Stimulated activated effector memory CD8-positive, alpha-beta T cell treated with anti-CD3 and anti-CD28 coated beads, Interleukin-12 subunit alpha, Interleukin-12 subunit beta, amount 100 ng/mL, for 72 hours (primary cell): ENCODE results near the gene NXN.
"Not testable (repeated sequence)": the region's sequence is repeated elsewhere in the genome, so short reads cannot be mapped to it uniquely, and the experiment has no call there.

ENCODE experiments used
- ATAC-seq: fragments of 150-1000 bp; cut with Tn5 transposase; 2 replicates; pipeline ENCODE4 v1.10.0; 2021
- DNase-seq, 2 donors: peaks; one replicate each; pipeline ENCODE4 v3.0.0; 2021 to 2022; ENCODE audit warnings: low spot score in 2 of 2
- H3K27ac Mint-ChIP-seq: one replicate; pipeline ENCODE4 v1.8.0; 2022; ENCODE audit warnings: mild to moderate bottlenecking, mixed read lengths
- H3K36me3 Mint-ChIP-seq: one replicate; pipeline ENCODE4 v1.8.0; 2022; ENCODE audit warnings: mild to moderate bottlenecking, mixed read lengths
- H3K4me1 Mint-ChIP-seq: one replicate; pipeline ENCODE4 v1.8.0; 2022; ENCODE audit warnings: mixed read lengths
- H3K4me3 Mint-ChIP-seq: one replicate; pipeline ENCODE4 v1.8.0; 2022; ENCODE audit warnings: mild to moderate bottlenecking, mixed read lengths
- H3K9me3 Mint-ChIP-seq: one replicate; pipeline ENCODE4 v1.8.0; 2022; ENCODE audit warnings: mixed read lengths

Gene NXN

DNA sequence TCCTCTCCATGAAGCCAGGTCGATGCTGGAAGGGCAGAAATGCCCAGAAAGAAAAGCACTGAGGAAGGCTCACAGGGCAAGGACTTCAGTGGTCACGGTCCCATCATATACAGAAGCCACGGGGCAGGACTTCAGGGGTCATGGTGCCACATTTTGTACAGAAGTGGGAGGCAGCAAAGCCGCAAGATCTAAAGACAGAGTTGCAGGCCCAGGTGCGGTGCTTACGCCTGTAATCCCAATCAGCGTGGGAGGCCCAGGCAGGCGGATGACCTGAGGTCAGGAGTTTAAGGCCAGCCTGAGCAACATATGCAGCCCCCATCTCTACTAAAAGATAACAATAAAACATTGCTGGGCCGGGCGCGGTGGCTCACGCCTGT is 96.0 kb downstream of the NXN start:
- DNase-seq = no peak
- no peak overlapping the region for H3K27ac Mint-ChIP-seq
- H3K36me3 Mint-ChIP-seq = no peaks in the 10 kb centered on the region
- H3K9me3 Mint-ChIP-seq = no peaks in the 10 kb centered on the region
- H3K4me3 Mint-ChIP-seq = no peak overlapping the region
- no peak for ATAC-seq
- peaks cover 16% of the 10 kb centered on the region for H3K4me1 Mint-ChIP-seq

DNA sequence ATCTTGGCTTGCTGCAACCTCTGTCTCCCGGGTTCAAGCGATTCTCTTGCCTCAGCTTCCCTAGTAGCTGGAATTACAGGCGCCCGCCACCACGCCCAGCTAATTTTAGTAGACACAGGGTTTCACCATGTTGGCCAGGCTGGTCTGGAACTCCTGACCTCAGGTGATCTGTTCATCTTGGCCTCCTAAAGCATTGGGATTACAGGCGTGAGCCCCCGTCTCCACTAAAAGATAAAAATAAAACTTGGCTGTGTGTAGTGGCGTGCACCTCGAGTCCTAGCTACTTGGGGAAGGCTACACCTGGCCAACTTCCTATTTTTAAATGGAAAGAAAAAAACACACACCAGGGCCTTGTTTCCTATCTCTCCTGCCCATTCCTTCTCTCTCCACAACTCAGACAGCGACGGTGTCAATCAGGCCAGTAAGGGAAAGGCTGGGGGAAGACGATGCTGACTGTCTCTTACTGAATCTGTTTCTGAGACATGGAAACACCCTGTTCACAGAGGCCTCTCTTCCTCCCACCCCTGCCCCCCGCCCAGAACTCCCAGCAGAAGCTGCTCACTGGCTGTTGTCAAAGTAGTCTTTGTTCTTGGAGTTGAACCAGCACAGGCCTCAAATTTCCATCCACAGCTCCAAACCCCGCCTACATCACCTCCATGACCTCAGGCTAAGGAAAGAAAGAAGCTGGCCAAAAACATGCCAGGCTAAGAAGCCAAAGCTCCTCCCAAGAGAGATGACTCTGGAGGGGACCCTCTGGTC is 96.6 kb downstream of the NXN start:
- Mint-ChIP-seq H3K4me1 (peaks cover 11% of the 10 kb centered on the region), H3K9me3 (no peaks in the 10 kb centered on the region), H3K36me3 (no peaks in the 10 kb centered on the region), H3K4me3 (no peak overlapping the region), H3K27ac (no peak overlapping the region)
- DNase-seq (no peak), ATAC-seq (no peak)

DNA sequence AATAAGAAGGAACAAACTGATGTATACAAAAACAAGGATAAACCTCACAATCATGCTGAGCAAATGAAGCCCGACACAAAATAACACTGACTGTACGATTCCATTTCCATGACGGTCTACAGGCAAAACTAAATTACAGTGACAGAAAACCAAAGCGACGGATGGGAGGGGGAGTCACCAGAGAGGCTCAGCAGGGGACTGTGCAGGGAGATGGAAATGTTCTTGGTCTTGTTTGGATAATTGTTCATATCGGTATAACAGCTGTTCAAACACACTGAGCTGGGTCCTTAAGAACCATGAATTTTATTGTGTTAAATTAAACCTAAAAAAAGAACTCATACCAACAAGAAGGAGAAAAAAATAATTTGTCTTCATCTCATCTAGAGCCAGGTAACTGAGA is 97.8 kb downstream of the NXN start:
- H3K27ac Mint-ChIP-seq = no peak overlapping the region
- H3K9me3 Mint-ChIP-seq = no peaks in the 10 kb centered on the region
- ATAC-seq (no peak), DNase-seq (no peak)
- H3K4me1 Mint-ChIP-seq = peaks cover 7% of the 10 kb centered on the region
- H3K36me3 Mint-ChIP-seq = no peaks in the 10 kb centered on the region
- no peak overlapping the region for H3K4me3 Mint-ChIP-seq

DNA sequence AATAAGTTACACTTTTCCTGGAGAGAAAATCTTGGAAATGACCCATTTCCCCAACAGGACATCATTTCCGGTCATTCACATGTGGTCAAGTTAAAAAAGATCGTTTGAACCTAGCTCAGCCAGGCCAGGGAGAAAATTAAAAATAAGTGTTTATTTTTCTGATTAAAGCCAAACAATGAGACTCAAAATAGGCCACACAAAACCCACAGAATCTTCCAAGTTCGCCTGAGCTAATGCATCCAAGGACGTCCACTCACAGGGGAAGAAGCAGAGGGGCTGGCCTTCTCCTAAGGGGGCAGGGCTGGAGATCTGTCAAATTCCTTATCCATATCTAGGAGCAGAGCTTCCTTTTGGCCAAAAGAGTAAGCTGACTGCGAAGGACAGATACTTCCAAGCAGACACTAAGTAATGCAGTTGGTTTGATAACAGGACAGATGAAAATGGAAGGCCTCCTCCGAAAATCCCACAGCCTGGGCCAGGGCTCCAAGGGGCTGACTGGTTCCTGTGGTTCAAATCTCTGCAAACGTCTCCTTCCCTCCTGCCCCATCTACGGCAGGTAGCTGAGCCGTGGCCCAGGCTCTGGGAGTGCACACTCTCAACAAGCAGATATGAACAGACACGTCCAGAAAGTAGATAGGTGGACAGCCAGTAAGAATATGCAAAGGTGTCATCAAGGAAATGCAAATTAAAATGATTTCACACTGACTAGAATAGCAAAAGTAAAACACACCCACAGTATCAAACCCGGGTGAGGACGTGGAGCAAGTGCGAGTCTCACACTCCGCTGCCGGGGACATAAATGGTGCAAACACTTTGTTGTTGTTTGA is 98.9 kb downstream of the NXN start:
- H3K4me1 Mint-ChIP-seq = peaks cover 13% of the 10 kb centered on the region
- H3K9me3 Mint-ChIP-seq = no peaks in the 10 kb centered on the region
- no peak overlapping the region for H3K4me3 Mint-ChIP-seq
- no peak overlapping the region for H3K27ac Mint-ChIP-seq
- no peaks in the 10 kb centered on the region for H3K36me3 Mint-ChIP-seq
- no peak for ATAC-seq
- no peak for DNase-seq

DNA sequence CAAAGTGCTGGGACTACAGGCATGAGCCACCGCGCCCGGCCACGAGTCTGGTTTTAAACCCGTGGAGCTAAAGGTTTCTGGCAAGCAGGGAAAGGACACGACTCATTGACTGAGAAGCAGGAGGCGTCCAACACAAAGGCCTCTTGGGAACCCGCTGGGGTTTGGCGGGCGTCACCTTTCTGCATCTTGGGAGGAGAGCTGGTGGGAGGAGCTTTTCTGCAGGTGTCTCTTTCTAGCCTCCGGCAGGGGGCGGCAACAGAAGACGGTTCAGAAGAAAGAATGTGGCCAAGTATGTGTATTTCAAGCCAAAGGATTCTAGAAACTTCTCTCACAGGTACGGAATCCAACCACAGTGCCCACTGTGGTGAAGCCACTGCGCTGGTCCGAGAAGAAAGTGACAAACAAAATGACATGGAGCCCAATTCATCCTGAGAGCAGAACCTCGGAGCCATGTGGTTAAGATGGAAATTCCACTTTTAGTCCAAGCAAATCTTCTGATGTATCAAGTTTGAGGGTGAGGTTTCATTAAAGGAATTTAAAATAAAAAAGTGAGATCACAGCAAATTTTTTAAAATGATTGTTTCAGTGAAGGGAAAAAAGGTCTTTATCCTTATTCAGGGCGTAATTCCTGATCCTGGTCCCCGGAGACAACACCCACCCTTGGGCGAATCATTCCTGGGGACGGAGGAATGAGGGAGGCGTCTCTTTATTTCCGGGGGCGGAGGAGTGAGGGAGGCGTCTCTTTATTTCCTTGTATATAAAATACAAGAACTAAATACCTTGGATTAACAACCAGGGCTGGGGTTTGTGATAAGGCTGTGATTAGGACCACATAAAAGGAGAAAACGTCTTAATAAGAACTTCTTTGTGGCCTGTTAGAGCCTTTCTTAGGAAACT is 99.8 kb downstream of the NXN start:
- peak; percentile 80 for ATAC-seq
- H3K27ac Mint-ChIP-seq = no peak overlapping the region
- no peaks in the 10 kb centered on the region for H3K9me3 Mint-ChIP-seq
- H3K36me3 Mint-ChIP-seq = no peaks in the 10 kb centered on the region
- peak; percentile 10 to 79 for DNase-seq
- H3K4me3 Mint-ChIP-seq = no peak overlapping the region
- H3K4me1 Mint-ChIP-seq = peaks cover 13% of the 10 kb centered on the region

DNA sequence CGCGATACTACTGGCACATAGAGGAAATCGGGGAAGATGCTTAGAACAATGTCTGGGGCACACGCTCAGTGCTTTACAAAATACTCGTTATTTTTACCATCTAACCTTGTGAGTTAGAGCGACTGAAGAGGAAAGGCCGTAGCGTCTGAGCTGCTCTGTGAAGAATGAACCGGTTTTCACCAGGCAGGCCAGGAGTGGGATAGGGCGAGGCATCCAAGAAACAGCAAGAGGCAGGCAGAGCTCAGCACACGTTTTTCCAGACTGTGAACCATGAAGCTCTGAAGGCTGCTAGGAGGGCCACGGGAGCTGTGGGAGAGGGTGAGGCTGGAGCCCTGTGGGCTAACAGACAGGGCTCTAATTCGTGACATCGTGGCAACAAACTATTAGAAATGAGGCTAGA is 101.9 kb downstream of the NXN start:
- no peak overlapping the region for H3K4me3 Mint-ChIP-seq
- peaks cover 13% of the 10 kb centered on the region for H3K4me1 Mint-ChIP-seq
- H3K36me3 Mint-ChIP-seq = no peaks in the 10 kb centered on the region
- DNase-seq = no peak
- no peaks in the 10 kb centered on the region for H3K9me3 Mint-ChIP-seq
- H3K27ac Mint-ChIP-seq = no peak overlapping the region
- no peak for ATAC-seq

DNA sequence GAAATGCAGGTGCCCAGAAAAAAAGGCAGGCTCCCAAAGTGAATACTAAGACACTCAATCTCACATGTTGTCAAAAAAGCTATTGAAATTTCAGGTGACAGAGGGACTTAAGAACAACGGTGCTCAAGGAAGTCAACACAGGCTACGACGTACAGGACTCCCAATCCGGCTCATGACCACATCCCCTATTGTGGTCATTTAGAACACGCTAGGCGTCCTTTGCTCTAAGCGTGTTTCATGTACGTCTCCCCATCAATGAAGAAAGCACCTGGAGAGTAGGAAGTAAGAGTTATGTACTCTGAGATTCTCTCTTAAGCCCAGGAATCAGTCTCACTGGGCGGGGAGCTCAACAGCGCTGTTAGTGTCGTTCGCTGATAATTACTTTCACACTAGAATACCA is 103.3 kb downstream of the NXN start:
- no peaks in the 10 kb centered on the region for H3K36me3 Mint-ChIP-seq
- H3K4me1 Mint-ChIP-seq = peaks cover 13% of the 10 kb centered on the region
- ATAC-seq (peak; percentile 72), DNase-seq (no peak)
- H3K27ac Mint-ChIP-seq = no peak overlapping the region
- H3K4me3 Mint-ChIP-seq = no peak overlapping the region
- H3K9me3 Mint-ChIP-seq = no peaks in the 10 kb centered on the region

DNA sequence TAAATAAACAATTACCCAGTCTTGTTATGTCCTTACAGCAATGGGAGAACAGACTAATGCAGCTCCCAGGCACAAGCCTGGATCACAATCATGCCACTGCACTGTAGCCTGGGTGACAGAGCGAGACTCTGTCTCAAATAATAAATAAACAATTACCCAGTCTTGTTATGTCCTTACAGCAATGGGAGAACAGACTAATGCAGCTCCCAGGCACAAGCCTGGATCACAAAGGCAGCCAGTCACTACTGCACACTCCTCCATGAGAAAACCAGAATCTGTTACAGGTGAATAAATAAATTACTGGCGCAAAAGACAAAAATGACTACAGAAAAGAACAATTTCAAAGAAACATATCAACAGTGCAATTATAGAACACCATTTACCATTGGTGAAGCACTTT is 105.0 kb downstream of the NXN start:
- not testable (repeated sequence) for DNase-seq, H3K9me3 Mint-ChIP-seq, H3K4me3 Mint-ChIP-seq, H3K36me3 Mint-ChIP-seq, ATAC-seq, H3K27ac Mint-ChIP-seq, H3K4me1 Mint-ChIP-seq

DNA sequence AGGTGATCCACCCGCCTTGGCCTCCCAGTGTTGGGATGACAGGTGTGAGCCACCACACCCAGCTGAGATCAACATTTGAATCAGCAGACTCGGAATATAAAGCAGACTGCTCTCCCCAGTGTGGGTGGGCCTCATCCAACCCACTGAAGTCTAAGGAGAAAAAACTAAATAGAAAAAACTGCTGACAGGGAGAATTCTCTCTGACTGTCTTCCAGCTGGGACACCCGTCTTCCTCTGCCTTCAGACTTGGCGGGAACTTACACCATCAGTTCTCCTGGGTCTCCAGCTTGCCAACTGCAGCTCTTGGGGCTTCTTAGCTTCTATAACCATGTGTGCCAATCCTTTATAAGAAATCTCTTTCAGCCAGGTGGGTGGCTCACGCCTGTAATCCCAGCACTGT is 106.7 kb downstream of the NXN start:
- Mint-ChIP-seq H3K4me1 (peaks cover 5% of the 10 kb centered on the region), H3K9me3 (no peaks in the 10 kb centered on the region), H3K4me3 (no peak overlapping the region), H3K36me3 (no peaks in the 10 kb centered on the region), H3K27ac (no peak overlapping the region)
- no peak for ATAC-seq
- no peak for DNase-seq

DNA sequence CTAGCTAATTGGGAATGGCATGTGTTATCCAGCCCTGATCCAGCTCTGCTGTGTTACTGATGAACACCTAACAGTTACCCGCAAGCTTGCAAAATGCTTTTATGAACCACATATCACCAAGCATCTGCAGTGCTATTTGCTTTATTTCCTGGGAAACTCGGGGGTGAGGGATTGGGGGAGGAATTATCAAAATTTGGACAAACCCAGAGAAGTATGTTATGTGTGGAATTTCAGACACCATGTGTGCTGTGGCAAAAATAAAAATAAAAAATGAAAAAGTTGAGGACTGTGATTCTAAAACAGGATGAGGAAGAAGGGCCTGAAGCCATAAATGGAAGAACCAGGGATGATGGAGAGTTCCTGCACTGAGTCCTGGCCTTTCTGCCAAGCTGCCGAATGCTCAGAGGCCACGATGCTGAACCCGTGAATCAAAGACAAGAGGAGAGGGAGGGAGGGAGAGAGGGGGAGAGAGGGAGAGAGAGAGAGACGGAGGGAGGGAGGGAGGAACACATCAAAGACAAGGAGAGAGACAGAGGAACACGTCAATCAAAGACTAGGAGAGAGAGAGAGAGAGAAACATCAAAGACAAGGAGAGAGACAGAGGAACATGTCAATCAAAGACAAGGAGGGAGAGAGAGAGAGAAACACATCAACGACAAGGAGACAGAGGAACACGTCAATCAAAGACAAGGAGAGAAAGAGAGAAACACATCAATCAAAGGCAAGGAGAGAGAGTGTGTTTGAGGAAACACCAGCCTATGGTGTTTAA is 107.6 kb downstream of the NXN start:
- H3K4me3 Mint-ChIP-seq = no peak overlapping the region
- ATAC-seq = no peak

DNA sequence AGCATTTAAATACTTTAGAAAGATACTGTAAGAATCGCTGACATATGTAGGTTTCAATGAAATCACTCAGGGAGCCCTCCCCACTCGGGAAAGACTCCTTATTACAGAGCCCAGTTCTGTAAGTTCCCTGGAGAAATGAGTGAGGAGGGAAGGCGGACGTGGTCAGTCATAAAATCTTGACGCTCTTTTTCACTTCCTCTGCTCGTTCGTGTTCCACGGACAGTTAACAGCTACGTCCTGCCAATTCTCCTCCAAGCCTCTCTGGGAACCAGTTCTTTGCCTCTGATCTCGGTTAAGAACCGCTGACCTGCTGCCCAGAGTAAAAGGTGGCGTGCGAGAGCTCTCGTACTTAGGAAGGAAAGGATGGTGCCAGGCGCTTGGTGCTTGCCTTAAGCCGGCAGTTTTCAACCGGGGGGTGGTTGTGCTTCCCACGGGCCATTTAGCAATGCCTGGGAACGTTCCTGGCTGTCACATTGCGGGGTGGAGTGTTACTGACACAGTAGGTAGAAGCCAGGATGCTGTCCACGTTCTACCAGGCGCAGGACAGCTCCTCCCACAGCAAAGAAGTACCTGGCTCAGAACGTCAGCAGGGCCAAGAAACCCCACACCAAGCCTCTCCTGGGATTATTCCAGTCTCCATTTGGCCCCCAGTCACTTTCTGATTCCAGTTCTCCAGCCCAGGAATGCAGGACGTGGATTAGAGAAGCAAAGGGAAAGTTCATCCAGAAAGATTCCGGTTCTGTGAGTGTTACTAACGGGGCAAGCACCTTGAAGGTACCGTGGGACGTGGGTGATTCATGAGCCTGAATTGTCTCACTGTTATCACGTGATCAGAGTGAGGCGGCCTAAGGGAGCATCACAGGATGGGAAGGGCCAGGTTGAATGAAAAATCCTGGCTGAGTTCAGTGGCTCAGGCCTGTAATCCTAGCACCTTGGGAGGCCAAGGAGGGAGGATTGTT is 109.7 kb downstream of the NXN start:
- DNase-seq = no peak
- no peak for ATAC-seq
- no peaks in the 10 kb centered on the region for H3K4me1 Mint-ChIP-seq
- no peaks in the 10 kb centered on the region for H3K36me3 Mint-ChIP-seq
- no peaks in the 10 kb centered on the region for H3K9me3 Mint-ChIP-seq
- H3K27ac Mint-ChIP-seq = no peak overlapping the region
- H3K4me3 Mint-ChIP-seq = no peak overlapping the region

More for the DNA sequence above, 107.6 kb downstream of the NXN start:
- no peak for DNase-seq
- peaks cover 5% of the 10 kb centered on the region for H3K4me1 Mint-ChIP-seq
- no peaks in the 10 kb centered on the region for H3K9me3 Mint-ChIP-seq
- no peak overlapping the region for H3K27ac Mint-ChIP-seq
- H3K36me3 Mint-ChIP-seq = no peaks in the 10 kb centered on the region

DNA sequence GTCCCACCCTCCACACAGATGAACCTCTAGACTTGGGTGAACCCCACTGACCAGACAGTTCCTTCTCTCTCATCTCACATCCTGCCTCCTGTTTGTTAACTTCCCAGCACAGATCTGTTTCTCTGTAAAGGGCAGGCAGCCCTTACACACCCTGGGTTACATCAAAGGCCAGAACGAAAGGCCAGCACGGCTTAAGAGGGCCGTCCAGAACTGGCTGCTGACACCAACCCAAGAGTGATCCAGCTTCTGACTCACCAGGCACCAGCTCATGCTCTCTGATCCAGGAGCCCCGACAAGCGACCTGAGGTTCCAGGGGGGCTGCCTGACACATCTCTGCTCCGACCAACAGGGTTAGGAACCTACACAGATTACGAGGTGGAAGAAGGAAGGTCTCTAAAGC is 110.5 kb downstream of the NXN start:
- Mint-ChIP-seq H3K4me1 (no peaks in the 10 kb centered on the region), H3K27ac (no peak overlapping the region), H3K4me3 (no peak overlapping the region), H3K36me3 (no peaks in the 10 kb centered on the region), H3K9me3 (no peaks in the 10 kb centered on the region)
- DNase-seq (no peak), ATAC-seq (no peak)

DNA sequence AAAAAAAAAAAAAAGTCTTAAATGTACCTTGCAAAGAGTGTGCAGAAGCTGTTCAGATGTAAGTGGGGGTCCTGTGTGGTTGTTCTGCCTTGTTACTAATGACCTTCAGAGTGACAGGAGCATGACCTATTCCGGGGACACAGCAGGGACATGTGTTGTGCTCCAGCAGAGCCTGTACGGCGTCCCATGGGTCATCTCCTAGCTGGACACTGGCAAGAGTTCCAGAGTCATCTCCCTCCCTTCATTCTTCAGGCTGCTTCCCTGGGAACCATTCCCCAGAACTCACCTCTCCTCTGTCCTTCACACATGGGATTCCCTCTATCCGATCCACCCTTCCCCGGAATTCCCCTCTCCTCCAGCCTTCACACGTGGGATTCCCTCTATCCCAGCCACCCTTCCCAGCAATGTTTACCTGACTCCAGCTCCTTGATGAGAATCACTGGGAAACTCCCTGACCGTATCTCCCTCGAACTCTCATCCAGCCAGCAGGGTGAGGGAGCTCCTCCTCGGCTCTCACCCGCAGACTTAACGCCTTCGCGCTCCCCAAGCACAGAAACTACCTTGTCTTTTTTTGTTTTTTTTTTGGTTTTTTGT is 111.6 kb downstream of the NXN start:
- Mint-ChIP-seq H3K27ac (no peak overlapping the region), H3K36me3 (no peaks in the 10 kb centered on the region), H3K9me3 (no peaks in the 10 kb centered on the region), H3K4me1 (no peaks in the 10 kb centered on the region), H3K4me3 (no peak overlapping the region)
- no peak for DNase-seq
- ATAC-seq = no peak

DNA sequence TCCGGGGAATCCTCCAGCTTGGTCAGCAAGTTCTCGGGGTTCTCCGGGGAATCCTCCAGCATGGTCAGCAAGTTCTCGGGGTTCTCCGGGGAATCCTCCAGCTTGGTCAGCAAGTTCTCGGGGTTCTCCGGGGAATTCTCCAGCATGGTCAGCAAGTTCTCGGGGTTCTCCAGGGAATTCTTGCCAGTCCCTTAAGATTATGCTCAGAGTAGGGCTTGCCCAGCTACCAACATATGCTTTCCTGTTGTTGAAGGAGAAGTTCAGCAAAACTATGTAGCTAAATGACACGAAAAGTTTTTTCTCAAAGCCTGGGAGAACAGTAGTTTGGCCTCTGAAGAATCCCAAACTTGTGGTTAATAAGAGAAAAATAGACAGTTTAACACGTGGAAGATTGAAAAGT is 112.3 kb downstream of the NXN start:
- H3K4me3 Mint-ChIP-seq, H3K27ac Mint-ChIP-seq, DNase-seq, ATAC-seq, H3K9me3 Mint-ChIP-seq, H3K36me3 Mint-ChIP-seq, H3K4me1 Mint-ChIP-seq: not testable (repeated sequence)
